MCF 10A (cell line): Measurements from ENCODE around the gene GATA5. TPM values are rescaled to one million over a fixed set of nuclear protein-coding genes. Genes with fewer than 3 reads are reported as not detected.

Experiments
- BruUV-seq: library from RNA; stranded (reverse); fragments of 400-500 nt; replicated peaks from 2 replicates; lab custom pipeline; 2021; lab: Mats Ljungman, UMichigan
- CTCF ChIA-PET: fragments of 300-600 bp; sonication (Branson Sonifier 250); formaldehyde crosslinking; extraction: SDS; loops from one replicate; lab custom pipeline; 2021; ENCODE audit warnings: antibody characterized with exemption, inconsistent platforms; lab: Yijun Ruan, JAX
- POLR2A ChIA-PET: fragments of 300-600, 350-650 bp; sonication (Branson Sonifier 250); formaldehyde crosslinking; extraction: SDS; loops from one replicate; lab custom pipeline; 2020; ENCODE audit warnings: antibody characterized with exemption, inconsistent platforms; lab: Yijun Ruan, JAX
- DNase-seq: peaks from one replicate; pipeline ENCODE4 v3.0.0-alpha.2; 2018; ENCODE audit not compliant: unreplicated experiment
- H3K27ac Mint-ChIP-seq: one replicate; pipeline ENCODE4 v1.8.0; 2022; ENCODE audit warnings: mild to moderate bottlenecking, low read depth, mixed read lengths; ENCODE audit not compliant: unreplicated experiment
- H3K27me3 Mint-ChIP-seq: one replicate; pipeline ENCODE4 v1.8.0; 2022; ENCODE audit warnings: mixed read lengths; ENCODE audit not compliant: insufficient read depth, unreplicated experiment
- H3K36me3 Mint-ChIP-seq: one replicate; pipeline ENCODE4 v1.8.0; 2022; ENCODE audit warnings: mild to moderate bottlenecking, moderate library complexity, mixed read lengths; ENCODE audit not compliant: insufficient read depth, unreplicated experiment
- H3K4me1 Mint-ChIP-seq: one replicate; pipeline ENCODE4 v1.8.0; 2022; ENCODE audit warnings: mixed read lengths; ENCODE audit not compliant: insufficient read depth, unreplicated experiment
- H3K4me3 Mint-ChIP-seq: one replicate; pipeline ENCODE4 v1.8.0; 2022; ENCODE audit warnings: mild to moderate bottlenecking, moderate library complexity, mixed read lengths; ENCODE audit not compliant: unreplicated experiment
- H3K9me3 Mint-ChIP-seq: one replicate; pipeline ENCODE4 v1.8.0; 2022; ENCODE audit warnings: mixed read lengths; ENCODE audit not compliant: unreplicated experiment
- CTCF ChIP-seq: fragments of 200-600 bp; IDR thresholded peaks from one replicate; pipeline ENCODE4 v1.8.0; 2022; ENCODE audit warnings: antibody characterized with exemption, mild to moderate bottlenecking; ENCODE audit not compliant: unreplicated experiment
- intact Hi-C: fragments of 100-400 bp; cut with micrococcal nuclease; formaldehyde crosslinking; loops from 2 replicates; pipeline ENCODE4 v1.14.1; 2022
- total RNA-seq: library from RNA; stranded (reverse); gene quantifications from 2 replicates; pipeline ENCODE4 v1.2.3, GENCODE V29; 2022

GATA5 gene
- total RNA-seq, 1 experiment from 2014 or later = not detected

DNA sequence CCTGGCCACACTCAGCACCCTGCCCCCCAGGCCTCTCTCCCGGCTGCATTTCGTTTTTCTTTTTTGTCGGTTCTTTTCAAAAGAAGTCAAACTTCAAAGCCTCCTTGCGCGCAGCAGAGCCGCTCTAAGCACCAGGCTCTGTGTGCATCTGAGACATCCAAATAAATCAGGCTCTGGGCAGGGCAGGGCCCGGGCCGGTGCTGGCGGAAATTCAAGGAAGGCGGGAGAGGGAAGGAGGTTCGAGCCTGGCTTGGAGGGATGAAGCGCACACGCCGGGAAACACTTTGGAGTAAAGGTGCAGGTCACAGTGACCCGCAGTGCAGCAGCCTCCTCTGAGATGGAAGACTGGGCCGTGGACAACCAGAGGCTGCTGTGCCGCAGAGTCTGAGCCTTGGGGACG, 5.8 kb downstream of the GATA5 start:
- no peaks in the 10 kb centered on the region for H3K36me3 Mint-ChIP-seq
- POLR2A ChIA-PET = no interaction called here
- H3K4me3 Mint-ChIP-seq = no peak overlapping the region
- BruUV-seq = no TSS peak
- H3K27me3 Mint-ChIP-seq = peaks cover 36% of the 10 kb centered on the region
- no peak for TF ChIP-seq CTCF
- H3K9me3 Mint-ChIP-seq = no peaks in the 10 kb centered on the region
- no peak for DNase-seq
- no peak overlapping the region for H3K27ac Mint-ChIP-seq
- CTCF ChIA-PET = interaction anchor here (0.8 kb wide), 1 partner anchor 133 kb away, joined by 3 read pairs; no protein-coding TSS in a partner anchor
- H3K4me1 Mint-ChIP-seq = no peaks in the 10 kb centered on the region
- intact Hi-C loops = no loop called here

- BruUV-seq = no TSS peak
- H3K27ac Mint-ChIP-seq = no peak overlapping the region
- POLR2A ChIA-PET = no interaction called here
- H3K4me3 Mint-ChIP-seq = no peak overlapping the region
- no peaks in the 10 kb centered on the region for H3K4me1 Mint-ChIP-seq
- CTCF ChIA-PET = interaction anchor here (0.8 kb wide), 1 partner anchor 133 kb away, joined by 3 read pairs; no protein-coding TSS in a partner anchor
- no peak for DNase-seq
- no peak for TF ChIP-seq CTCF
- peaks cover 36% of the 10 kb centered on the region for H3K27me3 Mint-ChIP-seq
- H3K9me3 Mint-ChIP-seq = no peaks in the 10 kb centered on the region
- intact Hi-C loops = no loop called here
- no peaks in the 10 kb centered on the region for H3K36me3 Mint-ChIP-seq
Observed at GRCh38 chr20:62469352-62469751, 6.4 kb downstream of the GATA5 start.

DNA sequence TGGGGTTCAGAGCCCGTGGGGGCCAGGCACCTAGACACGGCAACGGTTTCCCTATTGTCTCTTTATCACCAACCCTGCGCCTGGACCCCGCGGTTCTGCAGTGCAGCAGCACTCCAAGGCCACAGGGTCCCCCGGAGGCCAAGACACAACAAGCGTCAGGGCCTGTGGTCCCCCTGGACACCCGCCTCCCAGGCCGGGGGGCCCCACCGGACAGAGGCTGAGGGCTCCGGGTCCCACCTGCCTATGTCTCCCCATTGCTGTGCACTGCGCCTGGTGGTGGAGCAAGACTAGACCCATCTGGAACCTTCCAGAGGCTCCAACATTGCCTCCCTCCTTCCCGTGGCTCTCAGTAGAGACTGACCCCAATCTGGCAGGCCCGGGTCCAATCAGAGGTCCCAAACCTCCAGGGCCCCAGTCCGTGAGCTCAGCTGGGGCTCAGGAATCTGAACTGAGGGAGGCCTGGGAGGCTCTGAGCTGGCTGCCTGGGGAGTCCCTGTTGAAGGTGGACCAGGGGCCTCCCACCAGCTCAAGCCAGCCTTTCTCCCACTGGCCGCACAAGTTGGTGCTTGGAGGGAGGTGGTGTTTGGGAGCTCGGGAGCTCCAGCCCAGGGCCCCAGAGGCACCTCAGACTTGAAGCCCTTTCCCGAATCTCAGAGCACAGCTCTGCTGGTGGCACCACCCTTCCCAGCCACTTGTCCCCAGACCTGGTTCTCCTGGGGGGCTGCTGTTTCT, 8.8 kb downstream of the GATA5 start:
- Mint-ChIP-seq H3K9me3 (no peaks in the 10 kb centered on the region), H3K27me3 (peaks cover 36% of the 10 kb centered on the region), H3K27ac (no peak overlapping the region), H3K4me3 (no peak overlapping the region), H3K4me1 (no peaks in the 10 kb centered on the region), H3K36me3 (no peaks in the 10 kb centered on the region)
- no TSS peak for BruUV-seq
- TF ChIP-seq CTCF = no peak
- intact Hi-C loops = no loop called here
- ChIA-PET POLR2A (interaction anchor here (0.7 kb wide), 2 partner anchors 15 to 771 kb away, joined by 3 read pairs; no protein-coding TSS in a partner anchor), CTCF (interaction anchor here (0.6 kb wide), 2 partner anchors 33 to 1029 kb away, joined by 4 read pairs; no protein-coding TSS in a partner anchor)
- no peak for DNase-seq

DNA sequence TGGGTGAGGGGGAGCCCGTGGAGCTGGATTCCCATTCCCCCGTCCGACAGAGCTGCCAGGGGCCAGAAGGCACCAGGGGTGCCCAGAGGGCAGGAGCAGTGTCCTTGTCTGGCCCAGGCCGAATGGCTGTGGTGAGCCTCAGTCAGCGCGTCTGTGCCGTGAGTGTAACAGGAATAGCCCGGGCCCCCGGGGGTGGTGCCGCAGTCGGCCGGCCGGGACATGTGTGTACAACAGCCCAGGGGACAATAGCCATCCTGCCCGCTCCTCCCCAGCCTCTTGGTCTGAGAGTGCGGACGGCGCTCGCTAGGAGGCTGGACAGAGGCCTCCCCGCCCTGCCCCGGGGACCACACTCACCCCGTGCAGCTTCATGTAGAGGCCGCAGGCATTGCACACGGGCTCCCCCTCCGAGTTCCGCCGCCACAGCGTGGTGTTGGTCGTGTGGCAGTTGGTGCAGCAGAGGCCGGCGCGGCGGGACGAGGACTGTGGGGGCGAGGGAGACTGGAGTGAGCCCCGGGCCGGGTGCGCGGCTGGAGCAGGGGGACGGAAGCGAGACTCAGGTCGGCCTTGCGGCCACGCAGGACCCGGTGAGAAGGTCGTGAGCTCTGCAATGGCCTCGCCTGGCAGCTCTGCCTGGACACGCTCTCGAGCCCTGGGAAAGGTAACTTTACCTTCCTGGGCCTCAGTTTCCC, 9.6 kb downstream of the GATA5 start:
- TF ChIP-seq CTCF = no peak
- Mint-ChIP-seq H3K36me3 (no peaks in the 10 kb centered on the region), H3K9me3 (no peaks in the 10 kb centered on the region), H3K4me3 (no peak overlapping the region), H3K27me3 (peaks cover 36% of the 10 kb centered on the region), H3K27ac (no peak overlapping the region), H3K4me1 (no peaks in the 10 kb centered on the region)
- CTCF ChIA-PET = no interaction called here
- no peak for DNase-seq
- intact Hi-C loops = no loop called here
- no TSS peak for BruUV-seq
- POLR2A ChIA-PET = no interaction called here
